HL-60 (cell line): ENCODE measurements around the gene SMIM5.

Experiments used
- POLR2AphosphoS5 ChIP-seq: IDR thresholded peaks from 2 replicates; pipeline ENCODE4 v1.6.1; 2012; ENCODE audit warnings: low read depth
- REST ChIP-seq: IDR thresholded peaks from 2 replicates; pipeline ENCODE4 v1.6.1; 2012; ENCODE audit warnings: low read depth; ENCODE audit not compliant: insufficient replicate concordance
- TF ChIP-seq, protein P1 (sequence below): IDR thresholded peaks from one replicate; pipeline ENCODE4 v1.5.1; 2011; ENCODE audit warnings: low read length, control low read depth, inconsistent platforms; ENCODE audit not compliant: insufficient read depth

- TF ChIP-seq, protein P1, sequence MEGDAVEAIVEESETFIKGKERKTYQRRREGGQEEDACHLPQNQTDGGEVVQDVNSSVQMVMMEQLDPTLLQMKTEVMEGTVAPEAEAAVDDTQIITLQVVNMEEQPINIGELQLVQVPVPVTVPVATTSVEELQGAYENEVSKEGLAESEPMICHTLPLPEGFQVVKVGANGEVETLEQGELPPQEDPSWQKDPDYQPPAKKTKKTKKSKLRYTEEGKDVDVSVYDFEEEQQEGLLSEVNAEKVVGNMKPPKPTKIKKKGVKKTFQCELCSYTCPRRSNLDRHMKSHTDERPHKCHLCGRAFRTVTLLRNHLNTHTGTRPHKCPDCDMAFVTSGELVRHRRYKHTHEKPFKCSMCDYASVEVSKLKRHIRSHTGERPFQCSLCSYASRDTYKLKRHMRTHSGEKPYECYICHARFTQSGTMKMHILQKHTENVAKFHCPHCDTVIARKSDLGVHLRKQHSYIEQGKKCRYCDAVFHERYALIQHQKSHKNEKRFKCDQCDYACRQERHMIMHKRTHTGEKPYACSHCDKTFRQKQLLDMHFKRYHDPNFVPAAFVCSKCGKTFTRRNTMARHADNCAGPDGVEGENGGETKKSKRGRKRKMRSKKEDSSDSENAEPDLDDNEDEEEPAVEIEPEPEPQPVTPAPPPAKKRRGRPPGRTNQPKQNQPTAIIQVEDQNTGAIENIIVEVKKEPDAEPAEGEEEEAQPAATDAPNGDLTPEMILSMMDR: no peak
- TF ChIP-seq REST: no peak
- TF ChIP-seq POLR2AphosphoS5: no peak
These were observed 43.3 kb upstream of the SMIM5 start for GRCh38 chr17:75589919-75590303.
